Colonic mucosa (tissue), 4 donors: ENCODE data around the gene LRCH1. TPM values are rescaled to one million over a fixed set of nuclear protein-coding genes. Genes with fewer than 3 reads are reported as not detected.

Experiments used
- DNase-seq: peaks from one replicate; pipeline ENCODE4 v3.0.0-alpha.2; 2020
- H3K27ac ChIP-seq: fragments of 200-600 bp; one replicate; pipeline ENCODE4 v1.8.0; 2021
- H3K27me3 ChIP-seq: fragments of 200-600 bp; one replicate; pipeline ENCODE4 v1.8.0; 2021
- H3K36me3 ChIP-seq: fragments of 200-600 bp; one replicate; pipeline ENCODE4 v1.8.0; 2021
- H3K4me1 ChIP-seq: fragments of 200-600 bp; one replicate; pipeline ENCODE4 v1.8.0; 2021; ENCODE audit warnings: mild to moderate bottlenecking
- H3K4me3 ChIP-seq: fragments of 200-600 bp; one replicate; pipeline ENCODE4 v1.8.0; 2021
- H3K9ac ChIP-seq, 2 donors: one replicate each; pipeline ENCODE4 v1.7.0; 2013; ENCODE audit warnings: control low read depth in 2 of 2, low read depth in 2 of 2, low read length in 2 of 2
- H3K9me3 ChIP-seq: fragments of 200-600 bp; one replicate; pipeline ENCODE4 v1.8.0; 2021
- CTCF ChIP-seq: fragments of 200-600 bp; IDR thresholded peaks from one replicate; pipeline ENCODE4 v1.8.0; 2022; ENCODE audit warnings: antibody characterized with exemption, mild to moderate bottlenecking
- intact Hi-C: fragments of 100-400 bp; cut with DNase I; formaldehyde crosslinking; loops from one replicate; pipeline ENCODE4 v1.14.1; 2022
- total RNA-seq, 2 donors: library from RNA; stranded (reverse); fragmentation: NEBNext Ultra II Directional in 1 of 2; extraction: Animal tissue kit (Norgen Biotek cat#: 25700) in 1 of 2; gene quantifications; one replicate each; pipeline ENCODE4 v1.2.1, GENCODE V29; 2021
- donor health status: healthy.
- donor health status: DM: no; HTN: no; CAD: no.
- donor health status: DM: no; HTN: no; CAD: no.

Gene LRCH1
- total RNA-seq, 2 donors from 2014 or later, result 12.8 to 19.6 TPM

GRCh38 chr13:46748300-46748699, 195.3 kb downstream of the LRCH1 start:
- Histone ChIP-seq H3K36me3 (no peaks in the 10 kb centered on the region), H3K27me3 (no peaks in the 10 kb centered on the region), H3K4me1 (no peaks in the 10 kb centered on the region), H3K9ac (no peak overlapping the region), H3K4me3 (no peak overlapping the region), H3K9me3 (no peaks in the 10 kb centered on the region), H3K27ac (no peak overlapping the region)
- intact Hi-C loops, result no loop called here
- DNase-seq, result no peak
- TF ChIP-seq CTCF, result no peak

GRCh38 chr13:46749951-46750350, 197.0 kb downstream of the LRCH1 start:
- H3K4me1 ChIP-seq, result no peaks in the 10 kb centered on the region
- H3K4me3 ChIP-seq, result no peak overlapping the region
- no peaks in the 10 kb centered on the region for H3K36me3 ChIP-seq
- DNase-seq, result no peak
- no peaks in the 10 kb centered on the region for H3K27me3 ChIP-seq
- intact Hi-C loops, result no loop called here
- no peak overlapping the region for H3K9ac ChIP-seq
- no peaks in the 10 kb centered on the region for H3K9me3 ChIP-seq
- H3K27ac ChIP-seq, result no peak overlapping the region
- TF ChIP-seq CTCF, result no peak

GRCh38 chr13:46751811-46752635, 199.1 kb downstream of the LRCH1 start:
- TF ChIP-seq CTCF, result no peak
- Histone ChIP-seq H3K27ac (no peak overlapping the region), H3K9ac (no peak overlapping the region), H3K9me3 (no peaks in the 10 kb centered on the region), H3K27me3 (no peaks in the 10 kb centered on the region), H3K36me3 (no peaks in the 10 kb centered on the region), H3K4me3 (no peak overlapping the region), H3K4me1 (peaks cover 4% of the 10 kb centered on the region)
- intact Hi-C loops, result no loop called here
- DNase-seq, result no peak

- Histone ChIP-seq H3K27ac (no peak overlapping the region), H3K9ac (no peak overlapping the region), H3K9me3 (no peaks in the 10 kb centered on the region), H3K4me1 (peaks cover 8% of the 10 kb centered on the region), H3K4me3 (no peak overlapping the region), H3K36me3 (no peaks in the 10 kb centered on the region), H3K27me3 (no peaks in the 10 kb centered on the region)
- no peak for DNase-seq
- intact Hi-C loops, result no loop called here
- TF ChIP-seq CTCF, result no peak
Measured at GRCh38 chr13:46753137-46753536, 200.2 kb downstream of the LRCH1 start.

- no peaks in the 10 kb centered on the region for H3K27me3 ChIP-seq
- H3K9ac ChIP-seq, result no peak overlapping the region
- TF ChIP-seq CTCF, result no peak
- H3K9me3 ChIP-seq, result no peaks in the 10 kb centered on the region
- H3K4me3 ChIP-seq, result no peak overlapping the region
- intact Hi-C loops, result no loop called here
- no peak for DNase-seq
- no peaks in the 10 kb centered on the region for H3K36me3 ChIP-seq
- peaks cover 14% of the 10 kb centered on the region for H3K4me1 ChIP-seq
- no peak overlapping the region for H3K27ac ChIP-seq
Measured at GRCh38 chr13:46753917-46754316, 200.9 kb downstream of the LRCH1 start.
